Medulla oblongata (tissue), 1 donor: ENCODE measurements around the gene ANGPTL8.
A peak's percentile ranks its signal among the peaks of the same experiment; 100 is the strongest.

Source experiments
- DNase-seq: peaks from one replicate; pipeline ENCODE4 v3.0.0-alpha.2; 2015; ENCODE audit errors: extremely low spot score

The ANGPTL8 gene

DNA sequence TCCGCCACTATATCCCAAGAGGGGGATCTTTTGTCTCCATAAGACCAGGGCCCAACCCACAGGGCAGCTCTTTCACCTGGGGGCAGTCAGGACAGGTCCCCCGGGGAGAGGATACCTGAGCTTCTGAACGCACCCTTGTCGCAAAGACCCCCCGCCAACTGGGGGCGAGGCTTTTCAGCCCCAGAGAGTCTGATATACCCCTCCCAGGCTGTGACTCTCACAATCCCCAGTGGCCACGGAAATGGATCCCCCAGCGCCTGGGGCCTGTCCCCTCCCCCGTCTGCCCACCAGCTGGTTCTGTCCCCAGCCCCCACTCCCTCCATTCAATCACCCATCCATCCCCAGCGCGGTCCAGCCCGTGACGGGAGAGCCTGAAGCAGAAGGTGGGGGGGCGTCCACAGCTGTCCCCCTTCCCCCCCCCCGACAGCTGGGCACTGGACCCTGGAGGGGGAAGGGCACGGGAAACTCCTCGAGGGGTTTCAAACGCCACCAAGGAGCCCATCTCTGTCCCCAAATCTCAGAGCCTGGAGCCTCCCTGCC lies 22.1 kb downstream of the ANGPTL8 start:
- DNase-seq, result no peak

DNA sequence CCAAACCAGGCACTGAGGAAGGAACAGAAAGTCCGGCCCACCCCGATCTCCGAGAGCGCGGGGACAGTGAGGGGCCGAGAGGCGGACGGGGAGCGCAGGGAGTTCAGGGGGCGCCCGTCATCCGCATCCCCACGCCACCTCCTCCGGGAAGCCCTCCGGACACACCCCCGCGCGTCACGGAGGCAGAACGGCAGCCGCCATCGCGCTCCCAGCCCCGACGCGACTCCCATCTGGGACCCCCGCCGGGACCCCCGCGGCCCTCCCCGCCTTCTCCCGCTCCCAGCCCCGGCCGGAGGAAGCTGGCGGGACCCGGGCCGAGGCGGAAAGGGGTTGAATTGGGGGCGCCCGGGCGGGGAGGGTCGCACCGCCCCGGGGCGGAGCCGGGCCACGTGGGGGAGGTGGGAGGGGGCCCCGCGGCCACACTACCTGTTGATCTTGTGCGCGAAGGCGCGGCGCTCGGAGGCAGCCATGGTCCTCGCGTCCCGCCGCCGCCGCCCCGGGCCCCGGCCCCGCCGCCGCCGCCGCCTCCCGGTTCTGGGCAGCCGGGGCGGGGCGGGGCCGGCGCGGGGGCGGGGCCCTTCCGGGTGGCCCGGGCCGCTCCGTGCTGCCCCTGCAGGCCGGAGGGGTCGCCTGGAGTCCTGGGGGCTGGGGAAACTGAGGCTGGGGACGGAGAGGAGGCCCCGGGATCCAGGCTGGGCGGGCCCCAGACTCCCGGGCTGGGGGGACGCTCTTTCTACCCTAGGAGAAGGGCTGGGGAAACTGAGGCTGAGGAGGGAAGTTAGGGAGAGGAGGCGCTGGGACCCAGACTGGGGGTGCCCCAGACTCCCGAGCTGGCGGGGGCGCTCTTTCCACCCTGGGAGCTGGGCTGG lies 22.8 kb downstream of the ANGPTL8 start, which contains the start of gene DOCK6:
TSS of gene DOCK6 (minus strand) at position 554 of the 869 bp plus-strand sequence. CDS start at position 470, 84 bp downstream.
- no peak for DNase-seq

DNA sequence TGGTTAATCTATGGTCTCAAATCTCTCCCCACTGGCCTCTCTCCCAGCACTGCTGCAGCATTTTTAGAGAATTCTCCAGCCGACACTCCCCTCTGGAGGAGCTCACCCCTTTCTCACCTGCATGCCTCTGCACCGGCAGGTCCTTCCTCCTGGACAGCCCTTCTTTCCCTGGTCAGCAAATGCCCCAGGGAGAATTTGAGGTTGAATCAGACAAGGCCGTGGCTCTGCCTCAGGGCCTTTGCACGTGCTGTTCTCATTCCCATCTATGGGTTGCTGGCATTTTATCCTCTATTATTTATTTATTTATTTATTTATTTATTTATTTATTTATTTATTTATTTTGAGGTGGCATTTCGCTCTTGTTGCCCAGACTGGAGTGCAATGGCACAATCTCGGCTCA lies 24.3 kb downstream of the ANGPTL8 start:
- DNase-seq, result no peak

DNA sequence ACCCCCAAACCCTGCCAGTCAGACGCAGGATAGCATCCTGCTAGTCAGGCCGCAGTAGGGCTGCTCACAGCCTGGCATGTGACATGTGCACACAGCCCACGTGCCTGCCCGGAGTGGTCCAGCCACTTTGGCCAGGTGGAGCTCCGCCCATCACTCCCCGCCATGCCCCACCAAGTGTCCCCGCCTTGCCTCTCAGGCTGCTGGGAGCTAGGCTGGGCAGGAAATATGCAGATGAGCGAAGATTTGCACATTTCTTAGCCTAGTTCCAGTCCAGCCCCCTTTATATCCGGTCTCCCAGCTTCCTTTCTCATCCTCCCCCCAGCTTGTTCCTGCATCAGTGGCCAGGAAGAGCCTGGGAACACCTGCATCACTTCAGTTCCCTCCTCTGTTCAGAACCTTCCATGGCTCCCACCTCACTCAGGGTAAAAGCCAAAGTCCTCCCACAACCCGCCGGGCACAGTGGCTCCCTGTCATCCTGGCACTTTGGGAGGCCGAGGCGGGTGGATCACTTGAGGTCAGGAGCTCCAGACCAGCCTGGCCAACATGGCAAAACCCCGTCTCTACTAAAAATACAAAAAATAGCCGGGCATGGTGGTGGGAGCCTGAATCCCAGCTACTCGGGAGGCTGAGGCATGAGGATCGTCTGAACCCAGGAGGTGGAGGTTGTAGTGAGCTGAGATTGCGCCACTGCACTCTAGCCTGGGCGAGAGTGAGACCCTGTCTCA lies 25.2 kb downstream of the ANGPTL8 start:
- DNase-seq, result no peak

DNA sequence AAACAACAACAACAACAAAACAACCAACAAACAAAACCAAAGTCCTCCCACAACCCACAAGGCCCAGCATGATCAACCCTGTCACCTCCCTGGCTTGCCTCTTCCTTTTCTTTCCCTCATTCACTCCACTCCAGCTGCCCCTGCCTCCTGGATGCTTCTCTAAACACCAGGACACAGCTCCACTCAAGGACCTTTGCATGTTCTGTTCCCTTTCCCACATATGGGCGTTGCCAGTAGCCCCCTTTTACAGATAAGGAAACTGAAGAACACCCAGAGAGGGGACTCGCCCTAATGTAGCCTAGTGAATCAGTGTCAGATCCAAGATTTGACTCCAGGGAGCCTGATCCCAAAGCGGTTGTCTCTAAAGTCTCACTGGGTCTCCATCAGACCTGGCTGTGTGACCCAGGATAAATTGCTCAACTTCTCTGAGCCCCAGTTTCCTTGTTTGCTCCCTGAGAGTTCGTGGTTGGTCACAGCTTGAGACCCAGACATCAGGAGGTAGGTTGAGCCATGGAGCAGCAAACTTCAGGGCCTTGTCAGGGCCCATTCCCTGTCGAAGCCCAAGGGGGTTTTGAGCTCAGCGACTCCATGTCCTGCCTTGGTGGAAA lies 25.9 kb downstream of the ANGPTL8 start:
- no peak for DNase-seq

DNA sequence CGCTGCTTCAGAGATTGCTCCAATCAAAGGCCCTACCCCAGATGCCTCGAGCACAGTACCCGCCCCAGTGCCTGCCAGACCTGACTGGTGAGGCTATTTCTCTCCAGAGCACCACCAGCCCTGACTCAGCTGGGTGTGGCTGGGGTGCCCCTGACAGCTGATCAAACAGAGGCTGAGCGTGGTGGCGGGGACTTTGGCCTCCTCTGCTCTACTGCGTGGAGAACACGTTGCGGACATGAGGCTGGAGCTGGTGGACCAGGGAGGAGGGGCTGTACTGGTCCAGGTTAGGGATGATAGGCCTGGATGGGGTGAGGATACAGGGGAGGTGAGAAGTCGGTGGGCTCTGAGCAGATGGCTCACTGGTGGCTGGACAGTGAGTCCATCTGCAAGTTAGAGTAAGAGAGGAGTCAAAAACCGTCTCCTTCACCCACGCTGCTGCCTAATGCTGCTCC lies 26.4 kb downstream of the ANGPTL8 start:
- DNase-seq, result no peak

DNA sequence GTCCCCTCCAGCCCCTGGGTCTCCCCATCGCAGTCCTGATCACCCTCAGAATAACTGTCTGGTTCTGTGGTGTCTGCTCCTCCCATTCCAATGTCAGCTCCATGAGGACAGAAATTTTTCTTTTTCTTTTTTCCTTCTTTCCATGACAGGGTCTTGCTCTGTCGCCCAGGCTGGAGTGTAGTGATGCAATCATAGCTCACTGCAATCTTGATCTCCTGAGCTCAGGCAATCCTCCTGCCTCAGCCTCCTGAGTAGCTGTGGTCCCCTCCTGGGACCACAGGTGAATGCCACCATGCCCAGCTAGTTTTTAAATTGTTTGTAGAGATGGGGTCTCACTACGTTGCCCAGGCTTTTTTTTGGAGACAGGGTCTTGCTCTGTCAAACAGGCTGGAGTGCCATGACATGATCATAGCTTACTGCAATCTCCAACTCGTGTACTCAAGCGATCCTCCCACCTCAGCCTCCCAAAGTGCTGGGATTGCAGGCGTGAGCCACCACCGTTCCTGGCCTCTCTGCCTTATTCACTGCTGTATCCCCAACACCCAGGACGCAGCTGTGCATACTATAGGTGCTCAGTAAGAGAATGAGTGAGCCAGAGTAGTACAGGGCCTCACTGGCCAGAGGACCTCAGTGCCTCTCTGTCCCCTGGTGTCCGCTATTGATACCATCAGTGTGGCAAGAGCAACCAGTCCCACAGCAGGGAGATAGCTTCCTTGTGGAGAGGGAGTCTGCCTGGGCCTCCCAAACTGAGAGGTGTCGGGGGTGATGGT lies 28.1 kb downstream of the ANGPTL8 start:
- no peak for DNase-seq

DNA sequence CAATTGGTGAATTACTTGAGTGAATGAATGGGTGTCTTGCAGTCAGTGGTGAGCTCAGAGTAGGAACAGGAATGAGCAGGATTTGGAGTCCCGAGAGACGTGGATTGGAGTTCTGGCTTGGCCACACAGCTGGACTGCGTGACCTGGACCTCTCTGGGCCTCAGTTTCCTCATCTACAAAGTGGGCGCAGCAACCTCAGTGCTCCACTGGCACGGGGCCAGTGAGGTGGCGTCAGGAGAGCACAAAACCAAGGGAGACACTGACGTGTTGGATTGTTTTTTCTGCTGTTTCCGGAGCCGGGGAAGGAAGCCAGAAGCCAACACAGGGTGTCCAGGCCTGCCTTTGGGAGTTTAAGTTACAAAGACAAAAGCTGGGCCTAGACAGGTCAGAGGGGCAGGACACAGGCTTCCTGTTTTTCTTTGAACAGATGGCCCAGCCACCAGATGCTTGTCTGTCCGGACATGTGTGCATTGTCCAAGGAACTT lies 29.4 kb downstream of the ANGPTL8 start:
- peak; percentile 31 for DNase-seq

DNA sequence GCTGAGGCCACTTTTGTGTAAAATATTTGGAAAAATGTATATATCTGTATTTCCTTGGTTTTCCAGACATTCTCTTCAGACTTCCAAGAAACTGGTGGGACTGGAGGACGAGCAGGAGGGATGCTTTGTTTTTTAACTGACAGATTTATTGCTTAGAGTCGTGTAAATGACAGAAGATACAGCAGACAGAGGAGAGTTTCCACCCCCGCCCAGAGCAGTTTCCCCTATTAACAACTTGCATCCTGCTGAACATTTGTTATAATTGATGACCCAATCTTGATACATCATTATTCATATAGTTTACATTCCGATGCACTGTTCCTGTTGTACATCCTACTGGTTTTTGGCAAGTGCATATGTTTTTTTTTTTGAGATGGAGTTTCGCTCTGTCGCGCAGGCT lies 30.0 kb downstream of the ANGPTL8 start:
- DNase-seq, result no peak

DNA sequence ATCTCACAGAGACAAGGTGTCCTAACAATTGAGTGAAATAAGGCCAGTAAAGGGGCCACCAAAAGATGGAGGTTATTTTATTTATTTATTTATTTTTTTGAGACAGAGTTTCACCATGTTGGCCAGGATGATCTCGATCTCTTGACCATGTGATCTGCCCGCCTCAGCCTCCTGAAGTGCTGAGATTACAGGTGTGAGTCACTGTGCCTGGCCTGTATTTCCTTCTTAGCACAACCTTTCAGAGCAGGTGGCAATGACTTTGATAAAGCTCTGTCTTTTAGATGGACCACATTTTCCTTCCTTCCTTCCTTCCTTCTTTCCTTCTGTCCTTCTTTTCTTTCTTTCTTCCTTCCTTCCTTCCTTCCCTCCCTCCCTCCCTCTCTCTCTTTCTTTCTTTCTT lies 33.9 kb downstream of the ANGPTL8 start:
- DNase-seq, result no peak

DNA sequence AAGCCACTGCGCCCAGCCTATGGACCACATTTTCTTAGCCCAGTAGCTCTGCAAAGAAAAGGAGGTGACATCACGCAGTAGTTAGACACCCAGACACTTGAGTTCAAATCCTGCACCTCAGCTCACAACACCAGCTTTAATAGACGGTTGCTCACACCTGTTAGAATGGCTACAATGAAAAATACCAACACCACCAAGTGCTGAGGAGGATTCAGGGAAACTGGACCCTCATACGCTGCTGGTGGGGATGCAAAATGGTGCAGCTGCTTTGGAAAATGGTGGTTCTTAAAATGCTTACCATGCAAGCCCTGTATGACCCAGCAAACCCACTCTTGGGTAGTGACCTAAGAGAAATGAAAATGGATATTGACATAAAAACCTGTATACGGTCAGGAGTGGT lies 34.6 kb downstream of the ANGPTL8 start:
- no peak for DNase-seq

DNA sequence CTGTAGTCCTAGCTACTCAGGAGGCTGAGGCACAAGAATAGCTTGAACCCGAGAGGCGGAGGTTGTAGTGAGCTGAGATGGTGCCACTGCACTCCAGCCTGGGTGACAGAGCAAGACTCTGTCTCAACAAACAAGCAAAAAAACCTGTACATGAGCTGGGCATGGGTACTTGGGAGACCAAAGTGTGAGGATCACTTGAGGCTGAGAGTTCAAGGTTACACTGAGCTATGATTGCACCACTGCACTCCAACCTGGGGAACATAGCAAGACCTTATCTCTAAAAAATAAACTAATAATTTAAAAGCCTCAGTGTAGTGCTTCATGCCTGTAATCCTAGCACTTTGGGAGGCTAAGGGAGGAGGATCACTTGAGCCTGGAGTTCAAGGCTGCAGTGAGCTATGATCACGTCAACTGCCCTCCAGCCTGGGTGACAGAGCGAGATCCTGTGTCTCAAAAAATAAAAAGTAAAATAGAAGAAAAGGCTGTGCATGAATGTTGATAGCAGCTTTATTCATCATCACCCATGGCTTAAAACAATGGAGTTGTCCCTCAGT lies 35.2 kb downstream of the ANGPTL8 start:
- no peak for DNase-seq

DNA sequence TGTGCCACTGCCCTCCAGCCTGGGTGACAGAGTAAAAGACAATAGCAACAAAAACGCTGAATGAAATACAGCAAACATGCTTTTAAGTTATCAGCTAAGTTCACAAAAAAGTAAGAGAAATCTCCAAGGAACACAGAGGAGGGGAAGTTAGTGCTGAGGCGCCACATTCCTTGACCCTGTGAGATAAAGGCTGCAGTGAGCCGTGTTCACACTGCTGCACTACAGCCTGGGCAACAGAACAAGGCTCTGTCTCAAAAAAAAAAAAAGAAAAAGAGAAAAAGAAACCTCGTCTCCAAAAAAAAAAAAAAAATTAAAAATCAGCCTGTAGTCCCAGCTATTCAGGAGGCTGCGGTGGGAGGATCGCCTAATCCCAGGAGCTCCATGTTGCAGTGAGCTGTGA lies 39.3 kb downstream of the ANGPTL8 start:
- DNase-seq, result no peak

DNA sequence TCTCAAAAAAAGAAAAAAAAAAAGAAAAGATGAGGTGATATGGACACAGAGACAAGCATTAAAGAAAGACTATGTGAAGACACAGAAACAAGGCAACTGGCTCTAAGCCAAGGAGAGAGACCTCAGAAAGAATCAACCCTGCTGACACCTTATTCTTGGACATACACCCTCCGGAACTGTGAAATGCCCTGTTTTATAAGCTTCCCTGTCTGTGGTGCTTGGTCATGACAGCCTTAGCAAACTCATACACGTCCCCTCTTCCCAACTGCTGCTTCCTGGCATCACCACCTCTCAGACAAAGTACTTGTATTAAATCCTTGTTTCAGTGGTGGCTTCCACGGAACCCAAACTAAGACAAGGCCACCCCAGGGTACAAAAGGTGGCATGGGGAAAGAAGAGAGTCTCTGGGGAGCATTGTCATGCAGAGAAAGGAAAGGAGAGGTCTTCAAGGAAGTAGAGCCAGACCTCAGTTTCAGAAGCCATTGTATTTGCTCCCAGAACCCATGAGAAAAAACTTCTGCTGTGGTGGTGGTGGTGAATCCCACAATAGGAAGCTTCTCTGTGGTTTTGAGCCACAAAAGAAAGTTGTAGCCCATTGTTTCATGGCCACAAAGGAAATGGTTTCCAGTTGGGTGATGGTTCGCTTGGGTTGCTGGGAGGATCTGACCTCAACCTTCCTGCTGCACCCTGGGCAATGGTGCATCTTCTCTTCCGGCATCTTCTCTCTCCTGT lies 40.3 kb downstream of the ANGPTL8 start:
- DNase-seq, result no peak

DNA sequence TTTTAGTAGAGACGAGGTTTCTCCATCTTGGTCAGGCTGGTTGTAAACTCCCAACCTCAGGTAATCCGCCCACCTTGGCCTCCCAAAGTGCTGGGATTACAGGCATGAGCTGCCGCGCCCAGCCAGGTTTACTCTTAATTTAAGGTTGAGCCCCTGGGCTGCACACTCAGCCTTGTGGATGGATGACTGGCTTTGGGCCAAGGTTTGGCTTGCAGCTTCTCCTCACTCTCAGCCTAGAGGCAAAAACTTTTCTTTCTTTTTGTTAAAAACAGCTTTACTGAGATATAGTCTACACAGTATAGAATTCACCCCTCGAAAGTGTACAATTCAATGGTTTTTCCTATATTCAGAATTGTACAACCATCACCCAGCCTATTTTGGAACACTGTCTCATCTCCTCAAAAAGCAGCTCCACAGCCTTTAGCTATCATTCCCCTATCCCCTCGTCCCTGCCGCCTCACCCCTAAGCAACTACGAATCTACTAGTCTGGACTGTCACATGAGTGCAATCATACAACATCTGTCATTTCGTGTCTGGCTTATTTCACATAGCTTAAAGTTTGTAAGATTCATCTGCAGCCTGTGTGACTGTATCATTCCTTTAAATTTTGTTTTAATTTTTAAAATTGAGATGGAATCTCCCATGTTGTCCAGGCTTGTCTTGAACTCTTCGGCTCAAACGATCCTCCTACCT lies 42.1 kb downstream of the ANGPTL8 start:
- no peak for DNase-seq

DNA sequence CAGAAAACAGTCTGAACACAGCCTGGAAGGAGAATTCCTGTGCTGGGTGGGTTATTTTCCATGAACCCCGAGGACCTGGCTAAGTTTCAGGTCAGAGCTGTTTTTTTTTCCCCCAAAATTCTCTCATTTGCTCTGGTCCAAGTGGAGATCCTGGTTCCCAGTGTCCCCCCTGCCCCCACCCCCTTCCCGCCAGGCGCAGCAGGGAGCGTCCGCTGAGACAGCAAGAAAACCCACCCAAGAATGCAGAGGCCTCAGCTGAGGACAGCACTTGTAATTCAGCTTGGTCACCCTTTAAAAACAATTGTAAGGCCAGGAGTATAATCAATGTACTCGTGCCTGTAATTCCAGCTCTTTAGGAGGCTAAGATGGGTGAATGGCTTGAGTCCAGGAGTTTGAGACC lies 45.1 kb downstream of the ANGPTL8 start:
- DNase-seq, result no peak

DNA sequence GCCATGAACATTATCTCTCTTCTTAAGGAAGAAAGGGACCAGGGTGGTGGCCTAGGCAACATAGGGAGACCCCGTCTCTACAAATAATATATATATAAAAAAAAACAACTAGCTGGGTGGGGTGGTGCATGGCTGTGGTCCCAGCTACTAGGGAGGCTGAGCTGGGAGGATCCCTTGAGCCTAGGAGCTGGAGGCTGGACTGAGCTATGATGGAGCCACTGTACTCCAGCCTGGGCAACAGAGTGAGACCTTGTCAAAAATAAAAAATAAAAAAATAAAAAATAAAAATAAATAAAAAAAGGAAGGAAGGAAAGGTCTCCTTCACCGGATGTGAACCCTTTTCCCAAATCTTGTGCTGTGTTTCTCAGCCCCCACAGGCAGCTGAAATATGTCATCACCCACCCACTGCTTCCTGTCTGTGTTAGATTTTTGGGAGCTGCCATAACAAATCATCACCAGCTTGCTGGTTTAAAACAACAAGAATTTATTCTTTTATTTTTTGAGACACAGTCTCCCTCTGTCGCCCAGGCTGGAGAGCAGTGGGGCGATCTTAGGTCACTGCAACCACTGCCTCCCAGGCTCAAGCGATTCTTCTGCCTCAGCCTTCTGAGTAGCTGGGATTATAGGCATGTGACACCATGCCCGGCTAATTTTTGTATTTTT lies 47.0 kb downstream of the ANGPTL8 start:
- no peak for DNase-seq

DNA sequence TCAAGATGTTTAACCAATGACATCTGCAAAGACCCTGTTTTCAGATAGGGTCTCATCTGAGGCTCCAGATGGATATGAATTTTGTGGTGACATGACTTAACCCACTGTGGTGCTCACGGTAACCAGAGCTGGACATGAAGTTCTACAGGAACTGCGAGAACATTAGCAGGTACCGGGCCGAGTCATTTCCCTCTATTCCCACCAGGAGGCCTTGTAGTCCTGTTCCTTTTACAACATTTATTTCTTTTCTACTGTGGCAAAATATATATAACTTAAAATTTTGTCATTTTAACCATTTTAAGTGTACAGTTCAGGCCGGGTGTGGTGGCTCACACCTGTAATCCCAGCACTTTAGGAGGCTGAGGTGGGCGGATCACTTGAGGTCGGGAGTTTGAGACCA lies 48.9 kb downstream of the ANGPTL8 start:
- no peak for DNase-seq

DNA sequence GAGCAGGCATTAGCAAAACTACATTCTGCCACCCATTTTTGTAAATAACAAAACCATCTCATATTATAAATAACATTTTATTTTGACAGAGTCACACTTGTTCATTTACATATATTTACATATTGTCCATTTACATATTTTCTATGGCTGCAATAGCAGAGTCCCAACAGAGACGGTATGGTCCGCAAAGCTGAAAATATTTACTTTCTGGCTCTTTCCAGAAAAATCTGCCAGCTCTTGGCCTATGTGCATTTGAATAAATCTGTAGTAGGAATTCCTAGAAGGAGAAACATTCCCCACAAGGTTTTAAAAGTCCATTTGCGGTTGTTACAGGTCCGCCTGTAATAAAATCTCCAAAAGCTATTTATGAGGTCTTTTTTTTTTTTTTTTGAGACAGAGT lies 50.8 kb downstream of the ANGPTL8 start:
- DNase-seq, result no peak
